ENCODE measurements around the gene MYO18A. TPM values are rescaled to one million over a fixed set of nuclear protein-coding genes. Genes with fewer than 3 reads are reported as not detected.

Gene MYO18A
- total RNA-seq, 1 donor from 2014 or later: 465 TPM

DNA sequence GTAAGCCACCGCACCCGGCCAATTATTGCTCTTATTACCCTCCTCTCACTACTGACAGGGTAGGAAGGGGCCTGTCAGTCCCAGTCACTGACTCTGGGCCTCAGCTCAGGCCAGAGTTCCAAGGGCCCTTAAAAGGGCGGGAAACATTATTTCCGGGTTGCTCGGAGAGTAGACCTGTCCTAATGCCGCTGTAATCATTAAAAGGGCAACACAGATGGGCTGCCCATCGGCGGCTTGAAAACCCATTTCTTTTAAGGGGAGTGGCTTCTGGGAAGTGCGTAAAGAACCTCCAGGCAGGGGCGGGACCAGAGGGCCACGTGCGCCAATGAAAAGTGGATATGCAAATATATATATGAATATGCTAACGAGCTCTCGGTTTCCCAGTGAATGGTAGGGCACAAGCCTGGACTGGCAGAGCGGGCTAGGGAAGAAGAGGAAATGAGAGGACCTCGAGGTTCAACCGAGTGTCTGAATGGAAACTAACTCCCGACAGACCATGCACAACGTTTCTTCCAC, 110.6 kb downstream of the MYO18A start:
- no peak for DNase-seq
- Mint-ChIP-seq H3K4me3 (ENCODE audit: unreplicated experiment) (no peak overlapping the region), H3K36me3 (ENCODE audit: unreplicated experiment) (no peaks in the 10 kb centered on the region), H3K4me1 (ENCODE audit: low read depth, unreplicated experiment) (peaks cover 42% of the 10 kb centered on the region), H3K27ac (ENCODE audit: unreplicated experiment) (no peak overlapping the region), H3K27me3 (ENCODE audit: unreplicated experiment) (peaks cover 13% of the 10 kb centered on the region), H3K9me3 (ENCODE audit: unreplicated experiment) (peaks cover 40% of the 10 kb centered on the region)
- TF ChIP-seq, protein P1, sequence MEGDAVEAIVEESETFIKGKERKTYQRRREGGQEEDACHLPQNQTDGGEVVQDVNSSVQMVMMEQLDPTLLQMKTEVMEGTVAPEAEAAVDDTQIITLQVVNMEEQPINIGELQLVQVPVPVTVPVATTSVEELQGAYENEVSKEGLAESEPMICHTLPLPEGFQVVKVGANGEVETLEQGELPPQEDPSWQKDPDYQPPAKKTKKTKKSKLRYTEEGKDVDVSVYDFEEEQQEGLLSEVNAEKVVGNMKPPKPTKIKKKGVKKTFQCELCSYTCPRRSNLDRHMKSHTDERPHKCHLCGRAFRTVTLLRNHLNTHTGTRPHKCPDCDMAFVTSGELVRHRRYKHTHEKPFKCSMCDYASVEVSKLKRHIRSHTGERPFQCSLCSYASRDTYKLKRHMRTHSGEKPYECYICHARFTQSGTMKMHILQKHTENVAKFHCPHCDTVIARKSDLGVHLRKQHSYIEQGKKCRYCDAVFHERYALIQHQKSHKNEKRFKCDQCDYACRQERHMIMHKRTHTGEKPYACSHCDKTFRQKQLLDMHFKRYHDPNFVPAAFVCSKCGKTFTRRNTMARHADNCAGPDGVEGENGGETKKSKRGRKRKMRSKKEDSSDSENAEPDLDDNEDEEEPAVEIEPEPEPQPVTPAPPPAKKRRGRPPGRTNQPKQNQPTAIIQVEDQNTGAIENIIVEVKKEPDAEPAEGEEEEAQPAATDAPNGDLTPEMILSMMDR (IDR thresholded peaks at IDR 0.05; ENCODE audit: partially characterized antibody, unreplicated experiment): no peak

DNA sequence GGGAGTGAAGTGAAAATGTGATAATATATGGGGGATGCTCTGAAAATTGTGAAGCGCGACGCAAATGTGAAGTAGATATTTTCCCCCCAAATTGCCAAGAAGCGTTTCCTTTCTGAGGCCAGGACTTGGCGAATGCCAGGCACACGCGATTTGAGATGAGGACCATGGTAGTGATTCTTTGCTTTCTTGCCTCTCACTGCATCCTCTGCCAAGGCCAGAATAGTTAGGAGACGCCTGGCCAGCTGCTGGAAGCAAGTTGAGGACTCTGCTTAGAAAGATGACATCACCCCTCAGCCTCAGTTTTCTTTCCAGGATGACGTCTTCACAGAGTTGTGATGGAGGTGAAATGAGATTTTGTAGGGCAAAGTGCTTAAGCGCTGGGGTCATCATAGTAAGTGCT, 111.4 kb downstream of the MYO18A start:
- Mint-ChIP-seq H3K27ac (ENCODE audit: unreplicated experiment) (no peak overlapping the region), H3K9me3 (ENCODE audit: unreplicated experiment) (peaks cover 40% of the 10 kb centered on the region), H3K4me3 (ENCODE audit: unreplicated experiment) (no peak overlapping the region), H3K36me3 (ENCODE audit: unreplicated experiment) (no peaks in the 10 kb centered on the region), H3K4me1 (ENCODE audit: low read depth, unreplicated experiment) (peaks cover 42% of the 10 kb centered on the region), H3K27me3 (ENCODE audit: unreplicated experiment) (peaks cover 13% of the 10 kb centered on the region)
- TF ChIP-seq, protein P1 (IDR thresholded peaks at IDR 0.05; ENCODE audit: partially characterized antibody, unreplicated experiment): no peak
- no peak for DNase-seq

GRCh38 chr17:29066606-29067005, 113.6 kb downstream of the MYO18A start:
- Mint-ChIP-seq H3K36me3 (ENCODE audit: unreplicated experiment) (no peaks in the 10 kb centered on the region), H3K9me3 (ENCODE audit: unreplicated experiment) (peaks cover 32% of the 10 kb centered on the region), H3K4me1 (ENCODE audit: low read depth, unreplicated experiment) (peaks cover 33% of the 10 kb centered on the region), H3K27me3 (ENCODE audit: unreplicated experiment) (peaks cover 10% of the 10 kb centered on the region), H3K4me3 (ENCODE audit: unreplicated experiment) (peak overlapping the region; percentile 55), H3K27ac (ENCODE audit: unreplicated experiment) (peak overlapping the region; percentile 77)
- TF ChIP-seq, protein P1 (IDR thresholded peaks at IDR 0.05; ENCODE audit: partially characterized antibody, unreplicated experiment): no peak
- DNase-seq: no peak

GRCh38 chr17:29066047-29066446, 114.2 kb downstream of the MYO18A start:
- Mint-ChIP-seq H3K27me3 (ENCODE audit: unreplicated experiment) (peaks cover 7% of the 10 kb centered on the region), H3K36me3 (ENCODE audit: unreplicated experiment) (no peaks in the 10 kb centered on the region), H3K9me3 (ENCODE audit: unreplicated experiment) (peaks cover 32% of the 10 kb centered on the region), H3K27ac (ENCODE audit: unreplicated experiment) (peak overlapping the region; percentile 77), H3K4me3 (ENCODE audit: unreplicated experiment) (peak overlapping the region; percentile 59), H3K4me1 (ENCODE audit: low read depth, unreplicated experiment) (peaks cover 38% of the 10 kb centered on the region)
- no peak for DNase-seq
- TF ChIP-seq, protein P1 (IDR thresholded peaks at IDR 0.05; ENCODE audit: partially characterized antibody, unreplicated experiment): no peak

DNA sequence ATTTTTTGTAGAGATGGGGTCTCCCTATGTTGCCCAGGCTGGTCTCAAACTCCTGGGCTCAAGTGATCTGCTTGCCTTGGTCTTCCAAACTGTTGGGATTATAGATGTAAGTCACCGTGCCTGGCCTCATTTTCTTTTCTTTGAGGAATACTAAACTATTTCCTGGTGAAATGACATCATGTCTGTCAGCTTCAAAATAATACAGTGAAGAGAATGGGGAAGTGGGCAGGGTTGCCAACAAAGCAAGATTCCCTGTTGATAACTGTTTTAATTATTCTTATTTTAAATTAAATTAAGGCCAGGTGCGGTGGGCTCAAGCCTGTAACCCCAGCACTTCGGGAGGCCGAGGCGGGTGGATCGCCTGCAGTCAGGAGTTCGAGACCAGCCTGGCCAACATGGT, 116.2 kb downstream of the MYO18A start:
- H3K27ac Mint-ChIP-seq (ENCODE audit: unreplicated experiment): no peak overlapping the region
- no peak overlapping the region for H3K4me3 Mint-ChIP-seq (ENCODE audit: unreplicated experiment)
- H3K9me3 Mint-ChIP-seq (ENCODE audit: unreplicated experiment): peaks cover 25% of the 10 kb centered on the region
- DNase-seq: no peak
- TF ChIP-seq, protein P1 (IDR thresholded peaks at IDR 0.05; ENCODE audit: partially characterized antibody, unreplicated experiment): no peak
- H3K36me3 Mint-ChIP-seq (ENCODE audit: unreplicated experiment): no peaks in the 10 kb centered on the region
- H3K4me1 Mint-ChIP-seq (ENCODE audit: low read depth, unreplicated experiment): peaks cover 39% of the 10 kb centered on the region
- H3K27me3 Mint-ChIP-seq (ENCODE audit: unreplicated experiment): peaks cover 7% of the 10 kb centered on the region

Data from glutamatergic neuron (in vitro differentiated cells).